HG03575 (cell line): Measurements from ENCODE around the gene SLC37A1.

Source experiments
- ATAC-seq: cut with Tn5 transposase; IDR thresholded peaks from one replicate; pipeline ENCODE4 v1.9.1; 2021; ENCODE audit not compliant: unreplicated experiment, insufficient number of reproducible peaks, low FRiP score; ENCODE audit errors: extremely low read depth

SLC37A1 gene

GRCh38 chr21:42538479-42539275, 25.0 kb downstream of the SLC37A1 start:
- ATAC-seq, result no peak

- ATAC-seq, result no peak
These were observed 25.7 kb downstream of the SLC37A1 start for GRCh38 chr21:42539342-42539741.

- no peak for ATAC-seq
These were observed 26.3 kb downstream of the SLC37A1 start for GRCh38 chr21:42539931-42540343.

GRCh38 chr21:42540396-42540795, 26.7 kb downstream of the SLC37A1 start:
- ATAC-seq, result no peak

- ATAC-seq, result no peak
These were observed 27.5 kb downstream of the SLC37A1 start for GRCh38 chr21:42541174-42541573.

GRCh38 chr21:42541618-42542017, 28.0 kb downstream of the SLC37A1 start:
- no peak for ATAC-seq

- no peak for ATAC-seq
These were observed 28.5 kb downstream of the SLC37A1 start for GRCh38 chr21:42542196-42542595.

GRCh38 chr21:42542596-42542995, 28.9 kb downstream of the SLC37A1 start:
- ATAC-seq, result no peak

- ATAC-seq, result no peak
These were observed 29.6 kb downstream of the SLC37A1 start for GRCh38 chr21:42543106-42543847.

- ATAC-seq, result no peak
These were observed 30.9 kb downstream of the SLC37A1 start for GRCh38 chr21:42544544-42544943.

GRCh38 chr21:42545317-42545716, 31.7 kb downstream of the SLC37A1 start:
- ATAC-seq, result no peak

GRCh38 chr21:42545745-42546144, 32.1 kb downstream of the SLC37A1 start:
- no peak for ATAC-seq

GRCh38 chr21:42546433-42546832, 32.8 kb downstream of the SLC37A1 start:
- ATAC-seq, result no peak

GRCh38 chr21:42547001-42547905, 33.6 kb downstream of the SLC37A1 start:
- no peak for ATAC-seq

GRCh38 chr21:42547906-42548365, 34.3 kb downstream of the SLC37A1 start:
- ATAC-seq, result no peak

GRCh38 chr21:42548687-42549406, 35.2 kb downstream of the SLC37A1 start:
- no peak for ATAC-seq

GRCh38 chr21:42550817-42551216, 37.2 kb downstream of the SLC37A1 start:
- no peak for ATAC-seq

- ATAC-seq, result no peak
These were observed 39.0 kb downstream of the SLC37A1 start for GRCh38 chr21:42552407-42553336.
